IMR-90 (cell line): ENCODE data around the gene IL2RA.

Experiments used
- CEBPB ChIP-seq: IDR thresholded peaks from 2 replicates; pipeline ENCODE4 v1.6.1; 2012; ENCODE audit warnings: low read depth, low read length, improper control_type of control experiment
- MXI1 ChIP-seq: IDR thresholded peaks from 2 replicates; pipeline ENCODE4 v1.6.1; 2012; ENCODE audit warnings: low read depth, mild to moderate bottlenecking, low read length, moderate library complexity, borderline replicate concordance
- POLR2A ChIP-seq: IDR thresholded peaks from 2 replicates; pipeline ENCODE4 v1.6.1; 2012; ENCODE audit warnings: mild to moderate bottlenecking, low read depth, low read length
- SMC3 ChIP-seq: fragments of 150-350 bp; IDR thresholded peaks from 2 replicates; pipeline ENCODE4 v1.6.1; 2016; ENCODE audit warnings: low read depth, mild to moderate bottlenecking, antibody characterized with exemption, low read length, moderate library complexity
- TF ChIP-seq, protein P1 (sequence below): conservative IDR thresholded peaks from 2 replicates; pipeline ENCODE4 v1.5.1; 2012; ENCODE audit warnings: mild to moderate bottlenecking, low read depth, low read length, improper control_type of control experiment
- TF ChIP-seq, protein P2 (sequence below): fragments of 150-350 bp; IDR thresholded peaks from 2 replicates; pipeline ENCODE4 v1.6.1; 2017; ENCODE audit warnings: mild to moderate bottlenecking, antibody characterized with exemption, low read length, low read depth

- TF ChIP-seq, protein P1, sequence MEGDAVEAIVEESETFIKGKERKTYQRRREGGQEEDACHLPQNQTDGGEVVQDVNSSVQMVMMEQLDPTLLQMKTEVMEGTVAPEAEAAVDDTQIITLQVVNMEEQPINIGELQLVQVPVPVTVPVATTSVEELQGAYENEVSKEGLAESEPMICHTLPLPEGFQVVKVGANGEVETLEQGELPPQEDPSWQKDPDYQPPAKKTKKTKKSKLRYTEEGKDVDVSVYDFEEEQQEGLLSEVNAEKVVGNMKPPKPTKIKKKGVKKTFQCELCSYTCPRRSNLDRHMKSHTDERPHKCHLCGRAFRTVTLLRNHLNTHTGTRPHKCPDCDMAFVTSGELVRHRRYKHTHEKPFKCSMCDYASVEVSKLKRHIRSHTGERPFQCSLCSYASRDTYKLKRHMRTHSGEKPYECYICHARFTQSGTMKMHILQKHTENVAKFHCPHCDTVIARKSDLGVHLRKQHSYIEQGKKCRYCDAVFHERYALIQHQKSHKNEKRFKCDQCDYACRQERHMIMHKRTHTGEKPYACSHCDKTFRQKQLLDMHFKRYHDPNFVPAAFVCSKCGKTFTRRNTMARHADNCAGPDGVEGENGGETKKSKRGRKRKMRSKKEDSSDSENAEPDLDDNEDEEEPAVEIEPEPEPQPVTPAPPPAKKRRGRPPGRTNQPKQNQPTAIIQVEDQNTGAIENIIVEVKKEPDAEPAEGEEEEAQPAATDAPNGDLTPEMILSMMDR: no peak
- TF ChIP-seq, protein P2, sequence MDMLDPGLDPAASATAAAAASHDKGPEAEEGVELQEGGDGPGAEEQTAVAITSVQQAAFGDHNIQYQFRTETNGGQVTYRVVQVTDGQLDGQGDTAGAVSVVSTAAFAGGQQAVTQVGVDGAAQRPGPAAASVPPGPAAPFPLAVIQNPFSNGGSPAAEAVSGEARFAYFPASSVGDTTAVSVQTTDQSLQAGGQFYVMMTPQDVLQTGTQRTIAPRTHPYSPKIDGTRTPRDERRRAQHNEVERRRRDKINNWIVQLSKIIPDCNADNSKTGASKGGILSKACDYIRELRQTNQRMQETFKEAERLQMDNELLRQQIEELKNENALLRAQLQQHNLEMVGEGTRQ: no peak
- TF ChIP-seq CEBPB (no peak), POLR2A (no peak), SMC3 (no peak), MXI1 (no peak)
Measured at GRCh38 chr10:6005856-6006395, 56.2 kb downstream of the IL2RA start.
